HG02852 (cell line): ENCODE data around the gene TAC3.
"Not testable (repeated sequence)": the region's sequence is repeated elsewhere in the genome, so short reads cannot be mapped to it uniquely, and the experiment has no call there.

ENCODE experiments used
- ATAC-seq: cut with Tn5 transposase; IDR thresholded peaks from one replicate; pipeline ENCODE4 v1.9.1; 2021; ENCODE audit warnings: mild to moderate bottlenecking, moderate library complexity; ENCODE audit not compliant: unreplicated experiment

Gene TAC3

DNA sequence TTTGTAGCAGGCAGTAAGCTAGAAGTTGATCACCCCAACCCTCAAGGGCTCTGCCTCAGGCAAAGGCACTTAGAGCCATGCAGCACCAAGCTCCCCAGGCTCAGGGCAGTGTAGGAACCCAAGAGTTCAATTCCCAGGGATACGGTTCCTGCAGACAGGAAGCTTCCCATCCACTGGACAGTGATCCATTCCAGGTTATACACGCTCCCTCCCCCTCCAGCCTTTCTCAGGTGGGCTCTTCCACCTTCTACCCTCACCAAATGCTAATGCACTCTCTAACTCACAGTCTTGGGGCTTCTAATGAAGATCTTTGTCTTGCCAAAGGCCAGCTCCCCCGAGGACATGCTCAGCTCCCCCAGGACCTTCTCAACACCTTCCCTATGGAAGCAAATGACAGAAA is 20.9 kb upstream of the TAC3 start:
- no peak for ATAC-seq

DNA sequence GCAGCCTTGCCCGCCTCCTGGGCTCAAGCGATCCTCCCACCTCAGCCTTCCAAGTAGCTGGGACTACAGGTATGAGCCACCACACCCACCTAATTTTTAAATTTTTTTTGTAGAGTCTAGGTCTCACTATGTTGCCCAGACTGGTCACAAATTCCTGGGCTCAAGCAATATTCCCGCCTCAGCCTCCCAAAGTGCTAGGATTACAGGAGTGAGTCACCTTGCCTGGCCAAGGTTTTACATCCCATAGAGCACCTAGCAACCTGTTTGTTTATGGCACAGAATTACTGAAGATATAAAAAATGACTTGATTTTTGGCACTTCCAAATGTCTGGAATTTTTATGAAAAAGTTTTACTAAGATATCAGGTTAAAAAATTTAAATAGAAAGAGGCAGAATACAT is 17.1 kb upstream of the TAC3 start:
- ATAC-seq = no peak

DNA sequence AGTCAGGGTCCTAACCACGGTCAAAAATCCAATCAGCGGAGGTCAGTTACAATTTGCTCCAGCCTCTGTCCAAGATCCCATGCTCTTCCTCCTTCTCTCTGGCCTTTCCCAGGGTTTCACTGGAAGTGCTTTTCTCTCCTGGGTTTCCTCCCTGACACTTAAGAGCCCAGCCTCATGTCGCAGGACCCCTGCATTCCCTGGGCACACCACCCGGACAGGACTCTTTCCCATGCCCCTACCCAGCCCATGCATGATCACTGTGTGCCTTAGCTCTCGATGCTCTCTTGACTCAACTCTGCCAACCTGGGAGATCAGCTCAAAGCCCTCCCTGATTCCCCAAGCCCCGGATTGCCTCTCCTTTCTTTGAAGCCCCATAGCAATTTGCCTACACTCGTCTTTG is 15.5 kb upstream of the TAC3 start:
- ATAC-seq = no peak

DNA sequence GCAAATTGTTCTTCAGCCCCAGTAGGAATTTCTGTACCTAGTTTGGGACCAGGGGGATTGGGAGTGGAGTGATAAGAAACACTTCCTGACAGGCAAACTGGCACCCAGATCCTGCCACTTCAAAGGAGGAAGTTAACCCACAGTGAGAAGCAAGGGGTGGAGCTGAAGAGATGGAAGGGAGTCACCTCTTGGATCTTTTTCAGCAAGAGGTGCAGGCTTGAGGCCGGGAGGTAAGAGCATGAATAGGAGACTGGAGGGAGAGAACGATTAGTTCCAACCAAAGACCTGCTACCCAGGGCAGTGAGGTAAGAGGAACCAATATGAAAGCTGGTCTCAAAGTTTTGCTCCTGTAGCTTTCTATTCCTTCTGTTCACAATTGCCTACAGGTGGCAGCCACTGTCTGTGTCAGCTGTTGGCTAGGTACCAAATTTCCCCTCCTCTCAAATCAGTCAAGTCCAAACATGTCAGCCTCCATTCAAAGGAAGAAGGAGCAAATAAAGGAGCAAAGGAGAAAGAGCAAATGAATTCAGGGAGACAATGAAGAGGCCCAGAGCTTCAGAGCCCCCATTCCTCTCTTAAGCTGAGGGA is 14.9 kb upstream of the TAC3 start:
- no peak for ATAC-seq

DNA sequence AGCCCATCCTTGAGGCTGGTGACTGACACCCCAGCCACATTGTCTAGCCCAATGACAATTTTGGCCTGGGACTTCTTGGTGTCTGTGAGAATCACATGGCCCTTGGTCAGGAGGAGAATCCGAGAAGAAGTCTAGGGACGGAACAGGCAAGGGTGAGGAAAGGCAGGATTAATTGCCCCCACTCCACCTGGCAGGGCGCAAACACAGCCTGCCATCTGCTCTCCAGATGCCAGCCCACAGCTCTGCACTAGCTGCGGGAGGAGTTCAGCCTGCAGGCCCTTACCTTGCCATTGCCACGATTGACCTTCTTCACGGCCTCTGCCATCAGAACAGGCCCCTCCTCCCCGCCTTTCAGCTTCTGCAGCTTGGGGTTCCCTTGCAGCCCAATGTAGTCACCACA is 13.1 kb upstream of the TAC3 start:
- no peak for ATAC-seq

DNA sequence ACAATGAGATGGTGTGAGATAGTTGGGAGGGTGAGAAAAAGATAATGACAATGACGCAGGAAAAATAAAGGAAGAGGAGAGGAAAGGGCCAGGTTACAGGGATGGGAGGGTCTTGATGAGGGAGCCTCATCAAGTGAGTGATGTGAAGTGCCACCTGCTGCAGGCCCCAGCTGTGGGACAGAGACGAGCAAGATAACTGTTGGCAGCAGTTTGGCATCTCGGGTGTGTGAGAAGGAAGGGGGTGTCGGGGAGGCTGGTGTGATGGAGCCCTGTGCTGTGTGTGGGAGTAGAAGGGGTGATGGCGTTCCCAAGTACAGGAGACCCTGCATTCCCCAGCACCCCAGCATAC is 11.4 kb upstream of the TAC3 start:
- no peak for ATAC-seq

DNA sequence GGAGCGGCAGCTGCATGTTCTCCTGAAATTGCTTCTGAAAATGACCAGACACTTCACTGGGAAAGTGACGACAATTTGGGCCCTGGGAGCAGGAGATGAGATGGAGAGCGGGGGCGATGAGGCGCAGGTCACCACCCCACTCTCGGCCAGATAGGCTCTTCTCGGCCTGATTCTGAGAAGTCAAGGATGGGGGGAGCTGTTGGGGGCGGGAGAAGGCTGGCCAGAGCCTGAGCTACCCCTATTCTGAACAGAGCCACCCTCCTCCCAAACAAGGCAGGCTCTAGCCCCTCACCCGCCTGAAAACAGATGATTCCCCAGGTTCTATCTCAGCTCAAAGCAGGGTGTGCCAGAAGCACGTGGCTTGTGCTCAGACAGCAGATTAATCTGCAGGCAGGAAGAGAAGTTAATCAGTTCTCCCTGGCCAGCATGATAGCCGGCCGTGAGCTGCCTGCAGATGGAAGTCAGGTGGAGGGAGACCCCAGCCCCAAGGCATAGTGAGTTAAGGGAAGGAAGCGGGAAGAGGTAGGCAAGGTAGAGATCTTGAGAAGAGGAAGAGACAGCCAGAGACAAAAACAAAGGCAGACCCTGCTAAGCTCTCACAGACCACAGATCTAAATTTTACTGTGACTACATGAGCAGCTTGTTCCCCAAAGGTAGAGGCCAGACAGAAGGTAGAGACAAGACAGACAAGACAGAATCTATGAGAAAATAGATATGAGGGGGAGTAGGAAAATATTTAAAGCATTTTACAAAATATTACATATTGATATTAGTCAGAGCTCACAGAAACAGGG is 10.9 kb upstream of the TAC3 start:
- ATAC-seq = no peak

DNA sequence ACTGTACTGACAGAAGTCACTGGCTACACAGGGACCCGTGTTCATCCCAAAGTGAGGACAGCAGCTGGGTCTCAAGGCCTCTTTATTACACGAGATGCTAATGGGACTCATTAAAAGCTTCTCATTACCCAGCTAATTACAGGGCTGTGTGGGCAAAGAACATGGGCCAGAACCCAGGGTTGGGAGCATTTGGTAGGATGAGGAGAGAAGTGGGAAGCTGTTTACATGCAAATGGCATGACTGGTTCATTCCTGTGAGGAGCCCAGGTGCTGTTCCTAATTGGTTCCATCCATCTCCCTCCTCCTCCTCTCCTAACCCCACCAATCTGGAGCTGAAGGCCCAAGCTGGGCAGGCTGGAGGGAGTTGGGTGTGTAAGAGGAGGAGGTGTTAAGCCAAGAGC is 8.9 kb upstream of the TAC3 start:
- ATAC-seq = no peak

DNA sequence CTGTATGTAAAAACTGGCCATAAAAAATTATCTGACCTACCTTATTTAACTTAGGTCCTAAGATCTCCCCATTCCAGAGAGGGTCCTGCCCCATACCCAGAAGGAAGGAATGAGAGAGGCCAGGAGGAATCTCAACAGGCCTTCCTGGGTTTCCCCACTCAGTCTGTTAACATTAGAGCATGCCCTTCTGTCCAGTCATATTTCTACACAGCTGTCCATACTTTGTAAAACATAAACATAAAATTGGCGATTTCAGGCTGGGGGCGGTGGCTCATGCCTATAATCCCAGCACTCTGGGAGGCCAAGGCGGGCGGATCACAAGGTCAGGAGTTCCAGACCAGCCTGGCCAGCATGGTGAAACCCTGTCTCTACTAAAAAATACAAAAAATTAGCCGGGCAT is 6.0 kb upstream of the TAC3 start:
- not testable (repeated sequence) for ATAC-seq

DNA sequence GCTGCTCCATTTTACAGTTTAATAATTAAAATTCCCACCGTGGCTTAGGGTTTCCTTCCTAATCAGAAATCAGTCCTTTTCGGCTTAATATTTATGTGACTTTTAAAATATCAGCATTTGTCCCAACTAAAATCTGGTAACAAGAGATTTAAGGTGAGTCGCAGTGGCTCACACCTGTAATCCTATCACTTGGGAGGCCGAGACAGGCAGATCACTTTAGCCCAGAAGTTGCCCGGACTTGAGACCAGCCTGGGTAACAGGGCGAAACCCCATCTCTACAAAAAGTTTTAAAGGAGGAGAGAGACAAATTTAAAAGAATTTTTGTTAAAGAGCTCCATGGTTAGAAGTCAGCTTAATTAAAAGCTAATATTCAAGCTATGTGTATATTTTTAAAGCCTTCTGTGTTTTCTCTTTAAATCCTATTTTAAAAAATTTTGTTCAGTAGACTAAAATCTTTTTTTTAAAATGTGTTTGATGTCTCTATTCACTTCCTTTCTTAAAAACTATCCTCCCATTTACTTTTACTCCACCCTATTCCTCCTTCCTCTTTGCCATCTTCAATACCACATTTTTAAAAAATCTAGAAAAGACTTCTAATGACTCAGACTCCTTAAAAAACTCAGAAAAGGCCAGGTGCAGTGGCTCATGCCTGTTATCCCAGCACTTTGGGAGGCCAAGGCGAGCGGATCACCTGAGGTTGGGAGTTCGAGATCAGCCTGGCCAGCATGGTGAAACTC is 3.8 kb upstream of the TAC3 start:
- ATAC-seq = no peak

DNA sequence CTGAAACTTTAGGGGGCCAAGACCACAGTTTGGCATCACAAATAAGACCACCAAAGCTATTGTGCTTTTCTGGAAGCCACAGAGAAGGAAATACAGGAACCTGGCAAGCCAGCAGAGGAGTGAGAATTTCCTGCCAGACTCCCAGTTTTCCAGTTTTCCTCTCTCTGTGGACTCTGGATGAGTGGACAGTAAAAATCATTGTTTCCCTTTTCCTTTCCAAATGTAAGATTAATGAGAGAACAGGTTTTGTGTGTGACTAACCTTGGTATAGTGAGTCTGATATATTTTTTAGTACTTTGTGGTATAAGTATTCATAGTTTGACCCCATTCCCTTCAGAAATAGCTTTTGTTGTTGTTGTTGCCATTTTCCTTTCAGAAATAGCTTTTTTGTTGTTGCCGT is 2.6 kb upstream of the TAC3 start:
- ATAC-seq = no peak

DNA sequence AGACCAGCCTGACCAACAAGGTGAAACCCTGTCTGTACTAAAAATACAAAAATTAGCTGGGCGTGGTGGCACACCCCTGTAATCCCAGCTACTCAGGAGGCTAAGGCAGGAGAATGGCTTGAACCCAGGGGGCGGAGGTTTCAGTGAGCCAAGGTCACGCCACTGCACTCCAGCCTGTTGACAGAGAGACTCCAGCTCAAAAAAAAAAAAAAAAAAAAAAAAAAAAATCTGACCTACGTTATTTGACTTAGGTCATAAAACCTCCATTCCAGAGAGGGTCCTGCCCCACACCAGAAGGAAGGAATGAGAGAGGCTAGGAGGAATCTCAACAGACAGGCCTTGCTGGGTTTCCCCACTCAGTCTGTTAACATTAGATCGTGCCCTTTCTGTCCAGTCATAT is 2.0 kb upstream of the TAC3 start:
- ATAC-seq = not testable (repeated sequence)

DNA sequence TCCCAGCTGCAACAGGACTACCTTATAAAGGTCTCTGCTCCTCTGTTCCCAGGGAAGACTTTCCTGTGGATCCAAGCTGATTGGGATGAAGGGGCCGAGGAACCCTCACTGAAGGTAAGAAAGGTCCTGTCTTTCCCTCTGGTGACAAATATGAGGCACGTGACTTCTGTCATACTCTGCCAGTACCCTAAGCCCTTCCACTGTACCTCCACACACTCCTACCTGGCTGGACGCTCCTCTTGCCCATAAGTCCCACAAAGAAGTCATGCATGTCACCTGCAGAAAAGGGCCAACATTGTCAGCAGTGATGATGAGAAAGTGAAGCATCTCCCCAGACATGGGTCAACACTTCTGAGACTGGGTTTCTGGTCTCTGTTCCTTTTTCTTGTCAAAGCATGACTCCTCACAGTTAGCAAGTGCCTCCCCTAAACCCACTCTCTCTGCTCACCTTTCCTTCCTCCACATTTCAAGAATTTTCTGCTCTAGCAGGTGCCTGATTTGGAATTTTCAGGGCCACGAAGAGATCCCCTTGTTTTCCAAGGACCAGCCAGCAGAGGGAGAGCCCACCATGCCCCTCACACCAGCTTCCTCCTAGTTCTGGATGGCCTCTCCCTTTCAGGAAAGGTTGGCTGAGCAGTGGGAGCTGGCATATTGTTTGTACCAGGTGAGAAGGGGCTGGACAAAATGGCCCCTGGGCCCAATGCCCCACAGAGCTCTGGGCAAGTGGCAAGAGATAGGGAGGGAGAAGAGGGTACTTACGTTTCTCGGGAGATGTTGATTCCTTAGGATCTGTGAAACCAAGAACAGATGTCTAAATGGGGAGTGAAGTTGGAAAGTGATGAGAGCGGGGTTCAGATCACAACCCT is 3.5 kb downstream of the TAC3 start:
- ATAC-seq = peak; percentile 88

DNA sequence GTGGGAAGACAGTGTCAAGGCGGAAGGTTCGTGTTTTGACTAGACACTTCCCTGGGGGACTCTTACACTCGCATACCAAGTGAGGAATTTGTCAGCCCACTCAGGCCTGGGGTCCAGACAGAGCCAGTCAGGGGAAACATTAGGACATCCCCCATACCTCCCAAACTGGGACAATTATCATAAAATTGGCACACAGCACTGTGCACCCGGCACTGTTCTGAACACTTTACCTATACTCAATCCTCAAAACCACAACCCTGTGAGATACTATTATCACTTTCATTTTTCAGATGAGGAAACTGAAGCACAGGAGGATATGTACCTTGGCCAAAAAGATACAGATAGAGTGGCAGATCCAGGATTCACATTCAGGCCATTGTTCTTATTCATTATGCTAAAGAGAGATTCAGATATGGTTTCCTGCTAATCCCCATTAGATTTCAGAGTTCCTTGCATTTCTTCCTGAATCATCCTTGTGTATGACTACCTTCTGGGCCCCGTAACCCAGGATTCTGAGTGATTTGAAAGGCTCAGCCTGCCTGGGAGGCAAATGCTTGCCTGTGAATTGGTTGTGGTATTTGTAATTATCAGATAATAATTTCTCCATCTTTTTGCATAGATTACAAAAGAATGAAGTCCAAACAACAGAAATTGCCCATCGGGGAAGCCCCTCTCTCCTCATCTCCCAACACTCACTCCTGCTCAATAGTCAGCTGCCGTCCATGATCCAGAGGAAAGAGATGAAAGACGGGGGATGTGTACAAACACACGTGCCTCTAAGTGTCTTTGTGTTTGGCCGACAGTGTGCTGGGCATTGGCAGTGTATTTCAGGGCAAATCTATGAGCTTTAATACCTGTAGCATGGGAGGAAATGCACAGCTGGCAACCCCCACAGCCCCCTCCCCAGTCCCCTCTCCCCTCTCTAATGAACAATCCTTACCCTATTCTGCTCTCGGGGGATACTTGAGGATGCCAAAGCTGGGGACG is 4.6 kb downstream of the TAC3 start:
- peak; percentile 64 for ATAC-seq

DNA sequence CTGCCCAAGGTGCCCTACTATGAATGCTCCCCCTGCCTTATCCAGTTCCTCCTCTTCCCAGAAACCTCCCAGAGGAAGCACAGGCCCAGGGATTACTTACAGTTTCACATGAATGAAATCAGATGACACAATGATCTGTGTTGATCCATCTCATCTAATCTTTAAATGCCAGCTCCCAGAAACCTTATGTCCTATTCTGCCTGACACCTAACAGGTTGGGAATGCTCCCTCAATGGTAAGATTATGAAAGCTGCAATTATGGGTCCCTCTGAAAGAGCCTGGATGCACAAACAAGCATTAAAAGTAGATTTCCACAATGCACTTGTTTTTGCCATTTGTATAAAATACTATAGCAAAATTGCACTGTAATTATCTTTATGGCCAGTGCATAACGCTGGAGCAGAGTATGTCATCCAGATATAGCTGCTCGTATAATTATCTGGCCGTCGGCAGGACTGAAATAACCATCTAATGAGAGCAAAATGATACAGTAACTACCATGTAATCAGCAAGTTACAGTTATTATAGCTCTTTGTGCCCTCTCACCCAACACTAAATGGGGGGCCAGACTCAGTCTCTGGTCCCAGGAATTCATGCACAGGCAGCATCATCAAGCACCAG is 5.6 kb downstream of the TAC3 start:
- ATAC-seq = no peak

DNA sequence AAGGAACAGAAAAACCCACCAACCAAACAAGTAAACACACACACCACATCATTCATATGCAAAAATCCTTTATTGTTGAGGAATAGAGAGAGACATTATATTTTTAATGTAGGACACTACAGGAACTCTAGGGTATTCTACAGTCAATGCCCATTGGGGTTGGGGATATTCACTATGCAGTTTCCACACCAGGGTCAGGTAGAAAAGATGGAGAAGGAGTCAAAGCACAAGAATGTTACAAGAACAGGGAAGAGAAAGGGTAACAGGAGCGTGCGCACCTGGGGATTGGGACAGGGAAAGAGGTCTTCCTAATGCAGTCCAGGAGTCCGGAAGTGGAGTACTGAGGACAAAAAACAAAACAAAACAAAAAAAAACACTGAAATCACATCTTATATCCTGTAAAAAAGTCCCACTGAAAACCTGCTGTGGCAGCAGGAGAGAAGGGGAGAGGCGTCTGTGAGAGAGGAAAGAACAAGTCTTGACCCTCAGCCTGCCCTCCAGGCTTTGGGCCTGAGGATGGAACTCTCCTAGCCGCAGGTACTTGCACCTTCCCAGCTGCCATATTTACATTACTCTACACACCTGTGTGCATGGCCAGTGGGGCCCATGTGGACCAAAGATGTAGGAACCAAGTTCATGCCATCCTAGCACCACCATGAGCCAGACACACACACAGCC is 6.2 kb downstream of the TAC3 start:
- ATAC-seq = no peak

DNA sequence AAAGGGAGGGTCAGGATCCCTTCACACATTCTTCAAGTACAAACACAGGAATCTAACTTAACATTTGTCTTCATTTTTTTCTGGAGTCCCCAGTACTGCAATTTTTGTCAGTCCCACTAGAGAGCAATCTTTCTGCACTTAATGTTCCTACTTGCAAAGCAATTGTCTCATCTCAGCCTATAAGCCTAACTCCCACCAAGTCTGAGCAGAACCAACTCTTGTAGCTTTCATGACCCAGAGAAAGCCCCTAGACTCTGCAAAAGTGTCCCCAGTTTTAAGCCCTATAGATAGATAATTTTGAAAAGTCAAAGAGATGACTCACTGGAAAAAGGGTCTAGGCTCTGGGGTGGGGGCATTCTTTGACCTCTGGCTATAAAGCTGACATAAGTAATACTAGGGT is 8.2 kb downstream of the TAC3 start:
- no peak for ATAC-seq

DNA sequence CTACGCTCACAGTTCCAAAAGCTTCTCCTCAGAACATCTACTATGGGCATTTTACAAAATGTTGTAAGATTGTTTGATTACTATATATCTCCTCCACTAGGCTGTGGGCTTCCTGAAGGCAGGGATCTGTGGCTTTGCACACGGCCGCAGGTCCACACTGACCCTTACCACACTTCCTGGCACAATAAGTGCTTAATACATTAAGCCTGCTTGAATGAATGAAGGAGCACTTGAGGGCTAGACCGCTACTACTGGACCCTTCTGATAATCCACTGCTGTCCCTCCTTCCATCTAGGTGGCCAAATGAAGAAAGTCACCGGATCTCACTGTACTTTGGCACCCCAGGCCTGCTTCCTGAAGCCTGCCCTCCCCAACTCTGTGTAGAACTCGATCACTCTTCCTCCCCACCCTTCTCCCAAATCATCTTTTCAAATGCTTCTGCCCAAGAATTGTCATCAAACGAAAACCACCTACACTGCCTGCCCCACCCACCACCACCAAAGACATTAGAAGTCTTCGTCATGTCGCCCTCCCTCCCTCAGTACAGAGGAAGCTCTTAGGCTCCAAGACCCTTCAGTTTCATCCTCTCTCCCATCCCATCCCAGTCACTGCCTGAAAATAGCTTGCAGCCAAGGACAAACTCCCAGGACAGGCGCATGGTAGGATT is 9.4 kb downstream of the TAC3 start:
- ATAC-seq = no peak
